Endodermal cell (in vitro differentiated cells): ENCODE measurements around the gene DTNBP1. TPM values are rescaled to one million over a fixed set of nuclear protein-coding genes. Genes with fewer than 3 reads are reported as not detected.

Experiments
- DNase-seq: peaks from one replicate; pipeline ENCODE4 v3.0.0-alpha.2; 2017
- H3K27ac ChIP-seq: 2 replicates; pipeline ENCODE4 v1.5.1; 2013; ENCODE audit warnings: mild to moderate bottlenecking, low read depth, low read length, moderate library complexity
- H3K27me3 ChIP-seq: 2 replicates; pipeline ENCODE4 v1.6.1; 2013; ENCODE audit warnings: mild to moderate bottlenecking, low read length, moderate library complexity; ENCODE audit not compliant: insufficient read depth, control insufficient read depth, poor library complexity, severe bottlenecking
- H3K36me3 ChIP-seq: 2 replicates; pipeline ENCODE4 v1.7.0; 2013; ENCODE audit warnings: mild to moderate bottlenecking, low read length, moderate library complexity; ENCODE audit not compliant: control insufficient read depth, insufficient read depth
- H3K4me1 ChIP-seq: one replicate; pipeline ENCODE4 v1.7.0; 2013; ENCODE audit warnings: low read length; ENCODE audit not compliant: control insufficient read depth, insufficient read depth
- H3K4me3 ChIP-seq: 2 replicates; pipeline ENCODE4 v1.5.1; 2013; ENCODE audit warnings: mild to moderate bottlenecking, low read length, moderate library complexity
- H3K9ac ChIP-seq: 2 replicates; pipeline ENCODE4 v1.6.1; 2013; ENCODE audit warnings: mild to moderate bottlenecking, low read length, moderate library complexity; ENCODE audit not compliant: poor library complexity, severe bottlenecking; ENCODE audit errors: extremely low read depth
- H3K9me3 ChIP-seq: 2 replicates; pipeline ENCODE4 v1.6.1; 2013; ENCODE audit warnings: mild to moderate bottlenecking, low read length, moderate library complexity; ENCODE audit not compliant: control insufficient read depth
- H3K27ac Mint-ChIP-seq: 2 replicates; pipeline ENCODE4 v1.8.0; 2020; ENCODE audit warnings: mixed read lengths
- H3K27me3 Mint-ChIP-seq: 2 replicates; pipeline ENCODE4 v1.8.0; 2021; ENCODE audit warnings: mild to moderate bottlenecking, mixed read lengths; ENCODE audit not compliant: insufficient read depth
- H3K36me3 Mint-ChIP-seq: 2 replicates; pipeline ENCODE4 v1.8.0; 2020; ENCODE audit warnings: low read depth, mixed read lengths
- H3K4me1 Mint-ChIP-seq: 2 replicates; pipeline ENCODE4 v1.8.0; 2020; ENCODE audit warnings: mixed read lengths
- H3K4me3 Mint-ChIP-seq: 2 replicates; pipeline ENCODE4 v1.8.0; 2020; ENCODE audit warnings: mild to moderate bottlenecking, moderate library complexity, mixed read lengths
- H3K9me3 Mint-ChIP-seq: 2 replicates; pipeline ENCODE4 v1.8.0; 2020; ENCODE audit warnings: mild to moderate bottlenecking, mixed read lengths
- CTCF ChIP-seq: fragments of 200-600 bp; sonication (generic); conservative IDR thresholded peaks from 2 replicates; pipeline ENCODE4 v1.5.0; 2021; ENCODE audit warnings: antibody characterized with exemption, mild to moderate bottlenecking
- WGBS, 2 experiments: methylation state at CpG; one replicate each; pipeline versions ENCODE4 v1.1.5 to v1.1.7; 2013; ENCODE audit warnings: missing lambda C conversion rate in 2 of 2, mixed read lengths in 1 of 2; ENCODE audit not compliant: insufficient coverage in 1 of 2, insufficient read length in 1 of 2; 5-methylcytosine and 5-hydroxymethylcytosine counted together
- total RNA-seq, 2 donors: library from RNA; stranded (reverse); fragmentation: NEBNext Ultra II Directional in 1 of 2; extraction: Animal tissue kit (Norgen Biotek cat#: 25700) in 1 of 2; gene quantifications; 2 replicates in 1 of 2; 3 replicates in 1 of 2; pipeline ENCODE4 v1.2.1, GENCODE V29; 2021

Gene DTNBP1
- total RNA-seq, 2 donors from 2014 or later: 14.1 to 31.4 TPM

GRCh38 chr6:15536198-15536955, 126.5 kb downstream of the DTNBP1 start:
- H3K36me3 Mint-ChIP-seq: peaks cover 20% of the 10 kb centered on the region
- TF ChIP-seq CTCF: no peak
- H3K9ac ChIP-seq: no peak overlapping the region
- H3K27ac ChIP-seq: no peak overlapping the region
- H3K4me3 Mint-ChIP-seq: no peak overlapping the region
- no peaks in the 10 kb centered on the region for H3K27me3 Mint-ChIP-seq
- H3K9me3 ChIP-seq: peaks cover 23% of the 10 kb centered on the region
- peaks cover 24% of the 10 kb centered on the region for H3K9me3 Mint-ChIP-seq
- peaks cover 10% of the 10 kb centered on the region for H3K36me3 ChIP-seq
- no peak for DNase-seq
- H3K4me3 ChIP-seq: peak overlapping the region; percentile 23
- H3K4me1 ChIP-seq: peaks cover 29% of the 10 kb centered on the region
- no peaks in the 10 kb centered on the region for H3K27me3 ChIP-seq
- 82 to 84% methylated on average over 3 to 4 of the region's 4 CpGs for WGBS, 2 experiments
- H3K4me1 Mint-ChIP-seq: peaks cover 39% of the 10 kb centered on the region
- H3K27ac Mint-ChIP-seq: no peak overlapping the region

GRCh38 chr6:15535495-15536197, 127.2 kb downstream of the DTNBP1 start:
- Histone ChIP-seq H3K4me1 (peaks cover 26% of the 10 kb centered on the region), H3K36me3 (peaks cover 10% of the 10 kb centered on the region), H3K9ac (no peak overlapping the region), H3K27ac (no peak overlapping the region), H3K9me3 (peaks cover 23% of the 10 kb centered on the region), H3K27me3 (no peaks in the 10 kb centered on the region), H3K4me3 (peak overlapping the region; percentile 23)
- 95 to 96% methylated on average over 2 to 3 of the region's 3 CpGs for WGBS, 2 experiments
- Mint-ChIP-seq H3K27ac (no peak overlapping the region), H3K4me1 (peaks cover 34% of the 10 kb centered on the region), H3K27me3 (no peaks in the 10 kb centered on the region), H3K36me3 (peaks cover 22% of the 10 kb centered on the region), H3K4me3 (no peak overlapping the region), H3K9me3 (peaks cover 24% of the 10 kb centered on the region)
- no peak for DNase-seq
- no peak for TF ChIP-seq CTCF

- H3K27ac Mint-ChIP-seq: no peak overlapping the region
- WGBS, 2 experiments: 70 to 89% methylated on average over 2 to 3 of the region's 3 CpGs
Observed at GRCh38 chr6:15534974-15535373, 127.9 kb downstream of the DTNBP1 start.

More at GRCh38 chr6:15534974-15535373, 127.9 kb downstream of the DTNBP1 start:
- peaks cover 24% of the 10 kb centered on the region for H3K36me3 Mint-ChIP-seq
- no peak overlapping the region for H3K9ac ChIP-seq
- no peak overlapping the region for H3K4me3 ChIP-seq
- peaks cover 23% of the 10 kb centered on the region for H3K9me3 ChIP-seq
- peaks cover 30% of the 10 kb centered on the region for H3K4me1 Mint-ChIP-seq
- H3K36me3 ChIP-seq: peaks cover 13% of the 10 kb centered on the region
- H3K27me3 ChIP-seq: no peaks in the 10 kb centered on the region
- H3K9me3 Mint-ChIP-seq: peaks cover 24% of the 10 kb centered on the region
- no peak for TF ChIP-seq CTCF
- no peaks in the 10 kb centered on the region for H3K27me3 Mint-ChIP-seq
- no peak overlapping the region for H3K27ac ChIP-seq
- peaks cover 25% of the 10 kb centered on the region for H3K4me1 ChIP-seq
- DNase-seq: no peak
- no peak overlapping the region for H3K4me3 Mint-ChIP-seq
